ENCODE measurements around the gene CDKAL1.
A peak's percentile ranks its signal among the peaks of the same experiment; 100 is the strongest.

The CDKAL1 gene

DNA sequence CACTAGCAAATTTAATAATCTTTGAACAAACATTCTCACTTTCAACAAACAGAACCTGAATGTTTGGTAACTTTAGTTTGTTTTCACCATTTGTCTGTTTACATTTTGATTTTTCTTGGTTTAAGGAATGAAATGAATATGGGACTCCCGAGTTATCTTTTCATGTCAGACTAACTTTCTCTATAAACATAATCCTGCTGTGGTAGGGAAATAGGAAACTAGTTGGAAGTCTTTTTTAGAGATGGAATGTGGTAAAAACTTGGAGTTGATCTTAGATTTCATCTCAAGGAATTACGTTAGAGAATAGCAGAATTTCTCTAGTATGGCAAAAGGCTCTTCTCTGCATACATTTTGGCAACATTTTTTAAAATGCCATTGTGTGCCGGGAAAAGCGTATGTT, 206.5 kb downstream of the CDKAL1 start:
- TF ChIP-seq CSDC2 (CRISPR knock-in tag; IDR thresholded peaks at IDR 0.05): no peak
- TF ChIP-seq, protein P1, sequence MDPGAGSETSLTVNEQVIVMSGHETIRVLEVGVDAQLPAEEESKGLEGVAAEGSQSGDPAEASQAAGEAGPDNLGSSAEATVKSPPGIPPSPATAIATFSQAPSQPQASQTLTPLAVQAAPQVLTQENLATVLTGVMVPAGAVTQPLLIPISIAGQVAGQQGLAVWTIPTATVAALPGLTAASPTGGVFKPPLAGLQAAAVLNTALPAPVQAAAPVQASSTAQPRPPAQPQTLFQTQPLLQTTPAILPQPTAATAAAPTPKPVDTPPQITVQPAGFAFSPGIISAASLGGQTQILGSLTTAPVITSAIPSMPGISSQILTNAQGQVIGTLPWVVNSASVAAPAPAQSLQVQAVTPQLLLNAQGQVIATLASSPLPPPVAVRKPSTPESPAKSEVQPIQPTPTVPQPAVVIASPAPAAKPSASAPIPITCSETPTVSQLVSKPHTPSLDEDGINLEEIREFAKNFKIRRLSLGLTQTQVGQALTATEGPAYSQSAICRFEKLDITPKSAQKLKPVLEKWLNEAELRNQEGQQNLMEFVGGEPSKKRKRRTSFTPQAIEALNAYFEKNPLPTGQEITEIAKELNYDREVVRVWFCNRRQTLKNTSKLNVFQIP (CRISPR knock-in tag; IDR thresholded peaks at IDR 0.05; ENCODE audit: borderline replicate concordance, low read depth): no peak
- no peak for TF ChIP-seq ESRRG (CRISPR knock-in tag; IDR thresholded peaks at IDR 0.05)
- no peak for TF ChIP-seq GLIS3 (CRISPR knock-in tag; IDR thresholded peaks at IDR 0.05)
- TF ChIP-seq RARB (CRISPR knock-in tag; IDR thresholded peaks at IDR 0.05): no peak
- TF ChIP-seq TCF4 (CRISPR knock-in tag; IDR thresholded peaks at IDR 0.05; ENCODE audit: borderline replicate concordance): no peak
- no peak for TF ChIP-seq OSR1 (CRISPR knock-in tag; IDR thresholded peaks at IDR 0.05)
- no peak for TF ChIP-seq CREB5 (CRISPR knock-in tag; IDR thresholded peaks at IDR 0.05; ENCODE audit: low read depth)
- TF ChIP-seq TOX (CRISPR knock-in tag; IDR thresholded peaks at IDR 0.05; ENCODE audit: borderline replicate concordance): no peak
- TF ChIP-seq ZFP30 (CRISPR knock-in tag; IDR thresholded peaks at IDR 0.05): no peak
- TF ChIP-seq ISL1 (CRISPR knock-in tag; IDR thresholded peaks at IDR 0.05): no peak
- TF ChIP-seq, protein P2, sequence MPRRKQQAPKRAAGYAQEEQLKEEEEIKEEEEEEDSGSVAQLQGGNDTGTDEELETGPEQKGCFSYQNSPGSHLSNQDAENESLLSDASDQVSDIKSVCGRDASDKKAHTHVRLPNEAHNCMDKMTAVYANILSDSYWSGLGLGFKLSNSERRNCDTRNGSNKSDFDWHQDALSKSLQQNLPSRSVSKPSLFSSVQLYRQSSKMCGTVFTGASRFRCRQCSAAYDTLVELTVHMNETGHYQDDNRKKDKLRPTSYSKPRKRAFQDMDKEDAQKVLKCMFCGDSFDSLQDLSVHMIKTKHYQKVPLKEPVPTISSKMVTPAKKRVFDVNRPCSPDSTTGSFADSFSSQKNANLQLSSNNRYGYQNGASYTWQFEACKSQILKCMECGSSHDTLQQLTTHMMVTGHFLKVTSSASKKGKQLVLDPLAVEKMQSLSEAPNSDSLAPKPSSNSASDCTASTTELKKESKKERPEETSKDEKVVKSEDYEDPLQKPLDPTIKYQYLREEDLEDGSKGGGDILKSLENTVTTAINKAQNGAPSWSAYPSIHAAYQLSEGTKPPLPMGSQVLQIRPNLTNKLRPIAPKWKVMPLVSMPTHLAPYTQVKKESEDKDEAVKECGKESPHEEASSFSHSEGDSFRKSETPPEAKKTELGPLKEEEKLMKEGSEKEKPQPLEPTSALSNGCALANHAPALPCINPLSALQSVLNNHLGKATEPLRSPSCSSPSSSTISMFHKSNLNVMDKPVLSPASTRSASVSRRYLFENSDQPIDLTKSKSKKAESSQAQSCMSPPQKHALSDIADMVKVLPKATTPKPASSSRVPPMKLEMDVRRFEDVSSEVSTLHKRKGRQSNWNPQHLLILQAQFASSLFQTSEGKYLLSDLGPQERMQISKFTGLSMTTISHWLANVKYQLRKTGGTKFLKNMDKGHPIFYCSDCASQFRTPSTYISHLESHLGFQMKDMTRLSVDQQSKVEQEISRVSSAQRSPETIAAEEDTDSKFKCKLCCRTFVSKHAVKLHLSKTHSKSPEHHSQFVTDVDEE (CRISPR knock-in tag; IDR thresholded peaks at IDR 0.05): no peak
- no peak for TF ChIP-seq ZNF565 (CRISPR knock-in tag; conservative IDR thresholded peaks at IDR 0.05; ENCODE audit: low read depth)
- TF ChIP-seq ZC3H10 (CRISPR knock-in tag; IDR thresholded peaks at IDR 0.05): no peak
- no peak for TF ChIP-seq ARNTL (CRISPR knock-in tag; IDR thresholded peaks at IDR 0.05; ENCODE audit: borderline replicate concordance, low read depth)
- TF ChIP-seq BACH2 (CRISPR knock-in tag; IDR thresholded peaks at IDR 0.05; ENCODE audit: borderline replicate concordance): no peak
- no peak for TF ChIP-seq SNAI2 (CRISPR knock-in tag; IDR thresholded peaks at IDR 0.05)
- no peak for TF ChIP-seq ZFP3 (CRISPR knock-in tag; IDR thresholded peaks at IDR 0.05)
- ATAC-seq: no peak

DNA sequence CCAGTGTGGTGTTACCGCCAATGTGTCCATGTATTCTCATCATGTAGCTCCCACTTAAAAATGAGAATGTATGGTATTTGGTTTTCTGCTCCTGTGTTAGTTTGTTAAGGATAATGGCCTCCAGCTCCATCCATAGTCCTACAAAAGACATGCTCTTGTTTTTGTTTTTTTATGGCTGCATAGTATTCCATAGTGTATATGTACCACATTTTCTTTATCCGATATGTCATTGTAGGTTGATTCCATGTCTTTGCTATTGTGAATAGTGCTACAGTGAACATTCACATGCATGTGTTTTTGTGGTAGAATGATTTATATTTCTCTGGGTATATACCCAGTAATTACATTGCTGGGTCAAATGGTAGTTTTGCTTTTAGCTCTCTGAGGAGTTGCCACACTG, 207.2 kb downstream of the CDKAL1 start:
- no peak for ATAC-seq
- TF ChIP-seq TOX (CRISPR knock-in tag; IDR thresholded peaks at IDR 0.05; ENCODE audit: borderline replicate concordance) (no peak), CREB5 (CRISPR knock-in tag; IDR thresholded peaks at IDR 0.05; ENCODE audit: low read depth) (no peak), BACH2 (CRISPR knock-in tag; IDR thresholded peaks at IDR 0.05; ENCODE audit: borderline replicate concordance) (no peak), RARB (CRISPR knock-in tag; IDR thresholded peaks at IDR 0.05) (no peak), ZNF8 (CRISPR knock-in tag; IDR thresholded peaks at IDR 0.05) (0 out of 2 replicates have a peak, but pooled peaks have one; percentile 42), CSDC2 (CRISPR knock-in tag; IDR thresholded peaks at IDR 0.05) (no peak), OSR1 (CRISPR knock-in tag; IDR thresholded peaks at IDR 0.05) (no peak)
- TF ChIP-seq, protein P3, sequence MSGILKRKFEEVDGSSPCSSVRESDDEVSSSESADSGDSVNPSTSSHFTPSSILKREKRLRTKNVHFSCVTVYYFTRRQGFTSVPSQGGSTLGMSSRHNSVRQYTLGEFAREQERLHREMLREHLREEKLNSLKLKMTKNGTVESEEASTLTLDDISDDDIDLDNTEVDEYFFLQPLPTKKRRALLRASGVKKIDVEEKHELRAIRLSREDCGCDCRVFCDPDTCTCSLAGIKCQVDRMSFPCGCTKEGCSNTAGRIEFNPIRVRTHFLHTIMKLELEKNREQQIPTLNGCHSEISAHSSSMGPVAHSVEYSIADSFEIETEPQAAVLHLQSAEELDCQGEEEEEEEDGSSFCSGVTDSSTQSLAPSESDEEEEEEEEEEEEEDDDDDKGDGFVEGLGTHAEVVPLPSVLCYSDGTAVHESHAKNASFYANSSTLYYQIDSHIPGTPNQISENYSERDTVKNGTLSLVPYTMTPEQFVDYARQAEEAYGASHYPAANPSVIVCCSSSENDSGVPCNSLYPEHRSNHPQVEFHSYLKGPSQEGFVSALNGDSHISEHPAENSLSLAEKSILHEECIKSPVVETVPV (CRISPR knock-in tag; IDR thresholded peaks at IDR 0.05): no peak

DNA sequence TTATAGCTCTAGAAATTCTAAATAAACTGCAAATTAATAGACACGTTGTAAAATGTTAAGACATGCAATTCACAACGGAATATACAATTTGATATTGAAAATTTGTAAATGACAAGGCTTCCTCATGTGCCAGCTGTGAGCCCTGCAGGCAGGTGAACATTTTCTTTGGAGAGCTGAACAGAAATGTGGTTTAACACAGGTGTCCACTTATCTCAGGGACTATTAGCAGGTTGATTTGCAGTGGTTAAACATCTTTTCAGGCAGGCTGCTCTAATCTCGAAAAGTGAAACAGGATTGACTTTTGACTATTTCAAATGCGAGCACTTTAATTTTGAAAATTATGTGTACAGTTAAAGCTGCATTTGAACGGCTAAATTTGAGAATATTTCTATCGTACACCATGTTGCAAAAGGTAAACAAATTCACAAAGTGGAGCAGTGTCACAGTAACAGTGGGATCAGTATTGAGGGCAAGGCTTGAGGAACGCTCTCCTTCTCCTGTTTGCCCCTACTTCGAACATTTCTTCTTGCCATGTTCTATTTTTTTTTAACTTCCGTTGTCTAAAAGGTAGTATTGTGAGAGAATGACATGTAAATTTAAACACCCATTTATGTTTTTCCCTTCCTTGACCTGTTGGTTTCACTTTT, 210.8 kb downstream of the CDKAL1 start:
- ATAC-seq: no peak
- TF ChIP-seq ZFP3 (CRISPR knock-in tag; IDR thresholded peaks at IDR 0.05): no peak
- TF ChIP-seq ZC3H10 (CRISPR knock-in tag; IDR thresholded peaks at IDR 0.05): no peak
- TF ChIP-seq ZFP30 (CRISPR knock-in tag; IDR thresholded peaks at IDR 0.05): no peak
- no peak for TF ChIP-seq GLIS3 (CRISPR knock-in tag; IDR thresholded peaks at IDR 0.05)
- TF ChIP-seq ZNF70 (CRISPR knock-in tag; IDR thresholded peaks at IDR 0.05): no peak
- no peak for TF ChIP-seq CSDC2 (CRISPR knock-in tag; IDR thresholded peaks at IDR 0.05)
- no peak for TF ChIP-seq TOX (CRISPR knock-in tag; IDR thresholded peaks at IDR 0.05; ENCODE audit: borderline replicate concordance)
- TF ChIP-seq ARNTL (CRISPR knock-in tag; IDR thresholded peaks at IDR 0.05; ENCODE audit: borderline replicate concordance, low read depth): no peak
- TF ChIP-seq, protein P2 (CRISPR knock-in tag; IDR thresholded peaks at IDR 0.05): no peak
- TF ChIP-seq SNAI2 (CRISPR knock-in tag; IDR thresholded peaks at IDR 0.05): no peak
- TF ChIP-seq, protein P1 (CRISPR knock-in tag; IDR thresholded peaks at IDR 0.05; ENCODE audit: borderline replicate concordance, low read depth): no peak
- no peak for TF ChIP-seq ISL1 (CRISPR knock-in tag; IDR thresholded peaks at IDR 0.05)

All from SK-N-SH treated with all-trans-retinoic acid at 6 μM for 48 hours (cell line).